Measurements from ENCODE around the gene BCR.

BCR gene

DNA sequence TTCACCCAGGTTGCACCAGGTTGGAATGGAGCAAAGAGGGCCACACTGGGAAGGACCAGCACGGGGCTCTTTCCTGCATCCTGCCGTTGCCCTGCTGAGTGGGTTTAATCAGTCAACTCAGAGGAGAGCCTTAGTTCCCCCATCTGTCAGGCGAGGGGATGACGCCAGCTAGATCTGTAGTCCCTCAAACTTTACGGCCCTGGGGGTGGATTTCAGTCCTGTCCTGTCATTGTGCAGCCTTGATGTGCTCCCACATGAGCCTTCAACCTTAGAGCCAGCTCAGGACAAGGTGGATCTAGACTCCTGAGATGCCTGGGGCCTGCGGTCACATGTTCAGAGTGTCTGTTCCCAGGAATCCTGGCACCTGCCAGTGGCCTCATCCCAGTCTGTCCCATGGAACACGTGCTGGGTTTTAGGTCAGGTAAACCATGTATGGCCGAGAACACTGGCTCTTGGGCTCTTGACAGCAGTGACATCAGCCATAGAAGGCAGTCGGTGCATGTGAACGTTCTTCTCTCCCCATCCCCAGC, 104.3 kb downstream of the BCR start:
- Histone ChIP-seq H3K4me2 (no peak overlapping the region), H3K4me1 (ENCODE audit: low read depth, poor library complexity, severe bottlenecking) (peaks cover 41% of the 10 kb centered on the region), H3K27me3 (ENCODE audit: insufficient read depth, low read depth) (no peaks in the 10 kb centered on the region), H3K9ac (no peak overlapping the region), H3K79me2 (ENCODE audit: insufficient read depth, low read depth) (no peaks in the 10 kb centered on the region; the same call in 1 of the 2 replicates), H4K20me1 (ENCODE audit: insufficient read depth) (no peaks in the 10 kb centered on the region), H3K36me3 (ENCODE audit: insufficient read depth) (no peaks in the 10 kb centered on the region), H3K4me3 (IDR thresholded peaks at IDR 0.05; ENCODE audit: insufficient read depth, low read depth, low read length) (no peak overlapping the region), H3K27ac (no peak overlapping the region), H2AFZ (ENCODE audit: low read depth) (no peak overlapping the region)
- TF ChIP-seq CTCF (conservative IDR thresholded peaks at IDR 0.05; ENCODE audit: low read depth, low read length): no peak

GRCh38 chr22:23285236-23285635, 104.9 kb downstream of the BCR start:
- Histone ChIP-seq H4K20me1 (ENCODE audit: insufficient read depth) (no peaks in the 10 kb centered on the region), H2AFZ (ENCODE audit: low read depth) (no peak overlapping the region), H3K4me3 (IDR thresholded peaks at IDR 0.05; ENCODE audit: insufficient read depth, low read depth, low read length) (no peak overlapping the region), H3K79me2 (ENCODE audit: insufficient read depth, low read depth) (no peaks in the 10 kb centered on the region; the same call in 1 of the 2 replicates), H3K27me3 (ENCODE audit: insufficient read depth, low read depth) (no peaks in the 10 kb centered on the region), H3K9ac (no peak overlapping the region), H3K4me1 (ENCODE audit: low read depth, poor library complexity, severe bottlenecking) (peaks cover 34% of the 10 kb centered on the region), H3K36me3 (ENCODE audit: insufficient read depth) (peaks cover 3% of the 10 kb centered on the region; the same call in 1 of the 2 replicates), H3K4me2 (no peak overlapping the region), H3K27ac (no peak overlapping the region)
- TF ChIP-seq CTCF (conservative IDR thresholded peaks at IDR 0.05; ENCODE audit: low read depth, low read length): no peak

DNA sequence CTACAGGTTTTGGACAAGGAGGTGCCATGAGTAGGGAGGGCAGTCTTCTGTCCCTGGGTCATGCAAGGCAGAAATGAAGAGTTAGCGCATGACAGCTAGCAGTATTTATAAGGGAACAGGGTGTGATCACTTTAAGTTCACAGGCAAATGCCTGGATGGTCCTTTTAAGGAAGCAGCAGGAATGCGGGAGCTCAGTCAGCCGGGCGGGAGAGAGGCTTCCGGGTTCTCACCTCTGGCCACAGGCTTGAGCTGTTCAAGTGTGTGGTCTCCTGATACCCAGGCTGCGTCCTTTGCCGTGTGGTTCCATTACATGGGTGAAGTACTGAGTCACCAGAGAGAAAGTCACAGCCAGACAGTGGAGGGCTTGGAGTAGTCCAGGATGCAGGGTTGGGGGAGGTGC, 105.4 kb downstream of the BCR start:
- peaks cover 29% of the 10 kb centered on the region for H3K4me1 ChIP-seq (ENCODE audit: low read depth, poor library complexity, severe bottlenecking)
- no peaks in the 10 kb centered on the region for H4K20me1 ChIP-seq (ENCODE audit: insufficient read depth)
- no peak overlapping the region for H3K4me2 ChIP-seq
- no peak overlapping the region for H3K27ac ChIP-seq
- no peak overlapping the region for H3K4me3 ChIP-seq (IDR thresholded peaks at IDR 0.05; ENCODE audit: insufficient read depth, low read depth, low read length)
- H2AFZ ChIP-seq (ENCODE audit: low read depth): no peak overlapping the region
- H3K27me3 ChIP-seq (ENCODE audit: insufficient read depth, low read depth): no peaks in the 10 kb centered on the region
- H3K9ac ChIP-seq: no peak overlapping the region
- no peaks in the 10 kb centered on the region for H3K79me2 ChIP-seq (ENCODE audit: insufficient read depth, low read depth)
- H3K36me3 ChIP-seq (ENCODE audit: insufficient read depth): peaks cover 8% of the 10 kb centered on the region; the same call in 1 of the 2 replicates
- TF ChIP-seq CTCF (conservative IDR thresholded peaks at IDR 0.05; ENCODE audit: low read depth, low read length): no peak

GRCh38 chr22:23286296-23286695, 106.0 kb downstream of the BCR start:
- no peak overlapping the region for H3K27ac ChIP-seq
- H3K27me3 ChIP-seq (ENCODE audit: insufficient read depth, low read depth): no peaks in the 10 kb centered on the region
- peaks cover 8% of the 10 kb centered on the region; the same call in 1 of the 2 replicates for H3K36me3 ChIP-seq (ENCODE audit: insufficient read depth)
- H3K4me1 ChIP-seq (ENCODE audit: low read depth, poor library complexity, severe bottlenecking): peaks cover 24% of the 10 kb centered on the region
- no peak for TF ChIP-seq CTCF (conservative IDR thresholded peaks at IDR 0.05; ENCODE audit: low read depth, low read length)
- H2AFZ ChIP-seq (ENCODE audit: low read depth): no peak overlapping the region
- H4K20me1 ChIP-seq (ENCODE audit: insufficient read depth): no peaks in the 10 kb centered on the region
- no peak overlapping the region for H3K4me2 ChIP-seq
- no peak overlapping the region for H3K4me3 ChIP-seq (IDR thresholded peaks at IDR 0.05; ENCODE audit: insufficient read depth, low read depth, low read length)
- no peaks in the 10 kb centered on the region for H3K79me2 ChIP-seq (ENCODE audit: insufficient read depth, low read depth)
- no peak overlapping the region for H3K9ac ChIP-seq
